Hepatocyte (in vitro differentiated cells): ENCODE results near the gene RP9. TPM values are rescaled to one million over a fixed set of nuclear protein-coding genes. Genes with fewer than 3 reads are reported as not detected.

Experiments used
- DNase-seq: peaks from one replicate; pipeline ENCODE4 v3.0.0-alpha.2; 2016; ENCODE audit warnings: low spot score
- H2AFZ ChIP-seq: fragments of 200-600 bp; sonication (generic); 2 replicates; pipeline ENCODE4 v1.6.0; 2016; ENCODE audit warnings: antibody characterized with exemption, mild to moderate bottlenecking
- H3K27ac ChIP-seq: fragments of 200-600 bp; sonication (generic); 2 replicates; pipeline ENCODE4 v1.5.1; 2016; ENCODE audit warnings: mild to moderate bottlenecking
- H3K27me3 ChIP-seq: fragments of 200-600 bp; sonication (generic); 2 replicates; pipeline ENCODE4 v1.6.1; 2016
- H3K36me3 ChIP-seq: fragments of 200-600 bp; sonication (generic); replicated peaks from 2 replicates; pipeline ENCODE4 v1.5.1; 2016; ENCODE audit warnings: low read depth; ENCODE audit not compliant: insufficient read depth
- H3K4me1 ChIP-seq: fragments of 200-600 bp; sonication (generic); 2 replicates; pipeline ENCODE4 v1.5.1; 2016; ENCODE audit warnings: mild to moderate bottlenecking, moderate library complexity; ENCODE audit not compliant: insufficient read depth
- H3K4me2 ChIP-seq: fragments of 200-600 bp; sonication (generic); 2 replicates; pipeline ENCODE4 v1.6.0; 2016
- H3K4me3 ChIP-seq: fragments of 200-600 bp; sonication (generic); 2 replicates; pipeline ENCODE4 v1.5.1; 2016; ENCODE audit warnings: mild to moderate bottlenecking
- H3K79me2 ChIP-seq: fragments of 200-600 bp; sonication (generic); 2 replicates; pipeline ENCODE4 v1.6.0; 2017; ENCODE audit warnings: mild to moderate bottlenecking
- H3K9me2 ChIP-seq: fragments of 200-600 bp; sonication (generic); replicated peaks from 2 replicates; pipeline ENCODE4 v1.6.0; 2017; ENCODE audit warnings: mild to moderate bottlenecking; ENCODE audit not compliant: insufficient read depth
- H3K9me3 ChIP-seq: fragments of 200-600 bp; sonication (generic); 2 replicates; pipeline ENCODE4 v1.5.1; 2016; ENCODE audit warnings: low read depth, mild to moderate bottlenecking
- H4K20me1 ChIP-seq: fragments of 200-600 bp; sonication (generic); 2 replicates; pipeline ENCODE4 v1.6.0; 2016; ENCODE audit warnings: mild to moderate bottlenecking; ENCODE audit not compliant: insufficient read depth, poor library complexity, severe bottlenecking
- CTCF ChIP-seq: fragments of 200-600 bp; sonication (generic); IDR thresholded peaks from 2 replicates; pipeline ENCODE4 v1.5.1; 2016; ENCODE audit warnings: antibody characterized with exemption, mild to moderate bottlenecking; ENCODE audit not compliant: poor library complexity
- EZH2 ChIP-seq: fragments of 200-600 bp; sonication (generic); IDR thresholded peaks from 2 replicates; pipeline ENCODE4 v1.6.1; 2016; ENCODE audit warnings: antibody characterized with exemption, mild to moderate bottlenecking, borderline replicate concordance
- EZH2phosphoT487 ChIP-seq: fragments of 200-600 bp; sonication (generic); IDR thresholded peaks from one replicate; pipeline ENCODE4 v1.6.1; 2018; ENCODE audit warnings: antibody characterized with exemption, mild to moderate bottlenecking, low read depth, moderate library complexity; ENCODE audit not compliant: unreplicated experiment, severe bottlenecking
- WGBS: methylation state at CpG from one replicate; pipeline ENCODE4 v1.1.6; 2016; ENCODE audit warnings: low lambda C conversion rate; ENCODE audit errors: missing lambda C conversion rate; 5-methylcytosine and 5-hydroxymethylcytosine counted together
- polyA plus RNA-seq: library from polyadenylated mRNA; unstranded; fragments of >200 nt; fragmentation: Nextera tagmentation; extraction: Ambion mirVana; gene quantifications from 2 replicates; pipeline ENCODE4 v1.2.1, GENCODE V29; 2016
- total RNA-seq: library from RNA; depleted of rRNA; stranded (reverse); fragments of >200 nt; gene quantifications from 2 replicates; pipeline ENCODE4 v1.2.3, GENCODE V29; 2014

RP9 gene
- total and polyA plus RNA-seq, 2 experiments from 2014 or later = 12.5 to 18.7 TPM

DNA sequence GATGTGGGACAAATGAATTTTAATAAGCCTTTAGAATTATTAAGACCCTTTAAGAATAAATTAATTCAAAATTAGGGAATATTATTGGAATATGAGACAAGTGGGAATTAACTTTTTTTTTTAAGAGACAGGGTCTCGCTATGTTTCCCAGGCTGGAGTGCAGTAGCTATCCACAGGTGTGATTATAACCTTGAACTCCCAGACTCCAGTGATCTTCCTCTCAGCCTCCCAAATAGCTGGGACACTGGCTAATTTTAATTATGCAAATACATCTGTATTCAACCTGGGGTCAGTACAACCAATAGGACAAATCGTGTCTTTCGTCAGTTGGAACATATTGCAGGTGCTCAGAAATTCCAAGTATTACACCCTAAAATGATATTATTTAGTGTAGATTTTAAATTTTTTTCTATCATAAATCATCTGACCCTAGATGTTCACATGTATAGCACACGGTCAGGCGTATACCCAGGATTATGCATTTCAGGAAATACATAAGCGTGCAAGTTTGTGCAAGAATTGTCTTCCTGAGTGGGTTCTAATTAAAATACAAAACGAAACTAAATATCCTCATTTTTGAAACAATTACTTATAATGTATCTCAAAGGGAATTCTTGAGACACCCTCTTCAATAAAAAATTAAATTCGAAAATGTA is 47.8 kb downstream of the RP9 start:
- WGBS = 40% methylated on average over 8 of the region's 8 CpGs
- H3K27me3 ChIP-seq = no peaks in the 10 kb centered on the region
- peak overlapping the region; percentile 80 for H2AFZ ChIP-seq
- H4K20me1 ChIP-seq = peaks cover 11% of the 10 kb centered on the region
- TF ChIP-seq CTCF (no peak), EZH2 (no peak), EZH2phosphoT487 (no peak)
- peak overlapping the region; percentile 94 for H3K27ac ChIP-seq
- H3K9me2 ChIP-seq = no peaks in the 10 kb centered on the region
- DNase-seq = no peak
- H3K4me3 ChIP-seq = peak overlapping the region; percentile 86
- H3K4me1 ChIP-seq = peaks cover 12% of the 10 kb centered on the region
- H3K36me3 ChIP-seq = no peaks in the 10 kb centered on the region
- H3K9me3 ChIP-seq = no peaks in the 10 kb centered on the region
- peak overlapping the region; percentile 75 for H3K4me2 ChIP-seq
- peaks cover 57% of the 10 kb centered on the region for H3K79me2 ChIP-seq

DNA sequence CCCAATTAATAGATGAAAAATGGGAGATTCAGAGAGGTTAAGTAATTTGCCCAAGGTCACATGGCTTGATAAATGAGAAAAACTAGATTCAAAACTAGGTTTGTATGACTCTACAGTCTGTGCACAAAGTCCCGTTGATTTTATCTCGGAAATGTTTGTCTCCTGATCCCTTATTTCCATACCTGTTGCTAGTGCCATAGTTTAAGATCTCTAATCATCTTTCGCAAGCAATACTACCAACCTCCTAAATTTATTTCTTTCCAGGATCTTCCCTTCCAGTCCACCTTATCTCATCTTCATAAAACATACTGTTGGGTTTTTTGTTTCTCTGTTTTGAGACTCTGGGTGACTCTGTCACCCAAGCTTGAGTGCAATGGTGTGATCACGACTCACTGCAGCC is 49.6 kb downstream of the RP9 start:
- H3K27ac ChIP-seq = no peak overlapping the region
- H3K36me3 ChIP-seq = no peaks in the 10 kb centered on the region
- DNase-seq = no peak
- no peak overlapping the region for H3K4me3 ChIP-seq
- H3K27me3 ChIP-seq = no peaks in the 10 kb centered on the region
- 74% methylated on average over 4 of the region's 4 CpGs for WGBS
- H3K79me2 ChIP-seq = peaks cover 75% of the 10 kb centered on the region
- peaks cover 11% of the 10 kb centered on the region for H4K20me1 ChIP-seq
- no peak for TF ChIP-seq CTCF
- no peak for TF ChIP-seq EZH2
- TF ChIP-seq EZH2phosphoT487 = no peak
- H3K4me1 ChIP-seq = peaks cover 12% of the 10 kb centered on the region
- no peaks in the 10 kb centered on the region for H3K9me3 ChIP-seq
- no peak overlapping the region for H2AFZ ChIP-seq
- no peak overlapping the region for H3K4me2 ChIP-seq
- H3K9me2 ChIP-seq = no peaks in the 10 kb centered on the region

- Histone ChIP-seq H3K9me3 (no peaks in the 10 kb centered on the region), H3K27me3 (no peaks in the 10 kb centered on the region), H3K4me3 (no peak overlapping the region), H4K20me1 (no peaks in the 10 kb centered on the region), H3K36me3 (no peaks in the 10 kb centered on the region), H3K4me1 (no peaks in the 10 kb centered on the region), H3K79me2 (peaks cover 97% of the 10 kb centered on the region), H3K4me2 (no peak overlapping the region), H3K9me2 (no peaks in the 10 kb centered on the region), H2AFZ (no peak overlapping the region), H3K27ac (no peak overlapping the region)
- 95% methylated on average over 5 of the region's 5 CpGs for WGBS
- TF ChIP-seq EZH2 (no peak), CTCF (no peak), EZH2phosphoT487 (no peak)
- no peak for DNase-seq
These were observed 54.0 kb downstream of the RP9 start for GRCh38 chr7:33055158-33055557.
